ENCODE measurements around the gene TGFB1.

DNA sequence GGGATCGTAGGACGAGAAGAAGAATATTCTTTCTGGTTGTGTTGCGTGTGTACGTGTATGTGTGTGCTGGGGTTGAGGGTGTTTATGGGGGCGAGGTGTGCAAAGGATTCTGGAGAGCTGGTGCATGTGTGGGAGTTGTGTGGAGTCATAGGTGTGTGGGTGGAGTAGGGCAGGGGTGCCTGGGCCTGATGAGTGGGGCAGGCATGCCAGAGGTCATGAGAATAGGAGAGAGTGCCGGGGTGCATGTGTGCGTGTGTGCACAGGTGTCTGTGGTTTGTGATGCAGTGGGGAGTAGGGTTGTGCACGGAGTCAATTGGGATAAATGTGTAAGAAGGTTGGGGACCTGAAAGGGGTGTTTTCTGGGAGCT, 23.3 kb upstream of the TGFB1 start:
- TF ChIP-seq, protein P1, sequence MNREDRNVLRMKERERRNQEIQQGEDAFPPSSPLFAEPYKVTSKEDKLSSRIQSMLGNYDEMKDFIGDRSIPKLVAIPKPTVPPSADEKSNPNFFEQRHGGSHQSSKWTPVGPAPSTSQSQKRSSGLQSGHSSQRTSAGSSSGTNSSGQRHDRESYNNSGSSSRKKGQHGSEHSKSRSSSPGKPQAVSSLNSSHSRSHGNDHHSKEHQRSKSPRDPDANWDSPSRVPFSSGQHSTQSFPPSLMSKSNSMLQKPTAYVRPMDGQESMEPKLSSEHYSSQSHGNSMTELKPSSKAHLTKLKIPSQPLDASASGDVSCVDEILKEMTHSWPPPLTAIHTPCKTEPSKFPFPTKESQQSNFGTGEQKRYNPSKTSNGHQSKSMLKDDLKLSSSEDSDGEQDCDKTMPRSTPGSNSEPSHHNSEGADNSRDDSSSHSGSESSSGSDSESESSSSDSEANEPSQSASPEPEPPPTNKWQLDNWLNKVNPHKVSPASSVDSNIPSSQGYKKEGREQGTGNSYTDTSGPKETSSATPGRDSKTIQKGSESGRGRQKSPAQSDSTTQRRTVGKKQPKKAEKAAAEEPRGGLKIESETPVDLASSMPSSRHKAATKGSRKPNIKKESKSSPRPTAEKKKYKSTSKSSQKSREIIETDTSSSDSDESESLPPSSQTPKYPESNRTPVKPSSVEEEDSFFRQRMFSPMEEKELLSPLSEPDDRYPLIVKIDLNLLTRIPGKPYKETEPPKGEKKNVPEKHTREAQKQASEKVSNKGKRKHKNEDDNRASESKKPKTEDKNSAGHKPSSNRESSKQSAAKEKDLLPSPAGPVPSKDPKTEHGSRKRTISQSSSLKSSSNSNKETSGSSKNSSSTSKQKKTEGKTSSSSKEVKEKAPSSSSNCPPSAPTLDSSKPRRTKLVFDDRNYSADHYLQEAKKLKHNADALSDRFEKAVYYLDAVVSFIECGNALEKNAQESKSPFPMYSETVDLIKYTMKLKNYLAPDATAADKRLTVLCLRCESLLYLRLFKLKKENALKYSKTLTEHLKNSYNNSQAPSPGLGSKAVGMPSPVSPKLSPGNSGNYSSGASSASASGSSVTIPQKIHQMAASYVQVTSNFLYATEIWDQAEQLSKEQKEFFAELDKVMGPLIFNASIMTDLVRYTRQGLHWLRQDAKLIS (CRISPR knock-in tag; IDR thresholded peaks at IDR 0.05), result no peak
- no peak for TF ChIP-seq LEF1 (IDR thresholded peaks at IDR 0.05)
- no peak for TF ChIP-seq ZNF263 (CRISPR knock-in tag; IDR thresholded peaks at IDR 0.05; ENCODE audit: borderline replicate concordance)
- TF ChIP-seq, protein P2, sequence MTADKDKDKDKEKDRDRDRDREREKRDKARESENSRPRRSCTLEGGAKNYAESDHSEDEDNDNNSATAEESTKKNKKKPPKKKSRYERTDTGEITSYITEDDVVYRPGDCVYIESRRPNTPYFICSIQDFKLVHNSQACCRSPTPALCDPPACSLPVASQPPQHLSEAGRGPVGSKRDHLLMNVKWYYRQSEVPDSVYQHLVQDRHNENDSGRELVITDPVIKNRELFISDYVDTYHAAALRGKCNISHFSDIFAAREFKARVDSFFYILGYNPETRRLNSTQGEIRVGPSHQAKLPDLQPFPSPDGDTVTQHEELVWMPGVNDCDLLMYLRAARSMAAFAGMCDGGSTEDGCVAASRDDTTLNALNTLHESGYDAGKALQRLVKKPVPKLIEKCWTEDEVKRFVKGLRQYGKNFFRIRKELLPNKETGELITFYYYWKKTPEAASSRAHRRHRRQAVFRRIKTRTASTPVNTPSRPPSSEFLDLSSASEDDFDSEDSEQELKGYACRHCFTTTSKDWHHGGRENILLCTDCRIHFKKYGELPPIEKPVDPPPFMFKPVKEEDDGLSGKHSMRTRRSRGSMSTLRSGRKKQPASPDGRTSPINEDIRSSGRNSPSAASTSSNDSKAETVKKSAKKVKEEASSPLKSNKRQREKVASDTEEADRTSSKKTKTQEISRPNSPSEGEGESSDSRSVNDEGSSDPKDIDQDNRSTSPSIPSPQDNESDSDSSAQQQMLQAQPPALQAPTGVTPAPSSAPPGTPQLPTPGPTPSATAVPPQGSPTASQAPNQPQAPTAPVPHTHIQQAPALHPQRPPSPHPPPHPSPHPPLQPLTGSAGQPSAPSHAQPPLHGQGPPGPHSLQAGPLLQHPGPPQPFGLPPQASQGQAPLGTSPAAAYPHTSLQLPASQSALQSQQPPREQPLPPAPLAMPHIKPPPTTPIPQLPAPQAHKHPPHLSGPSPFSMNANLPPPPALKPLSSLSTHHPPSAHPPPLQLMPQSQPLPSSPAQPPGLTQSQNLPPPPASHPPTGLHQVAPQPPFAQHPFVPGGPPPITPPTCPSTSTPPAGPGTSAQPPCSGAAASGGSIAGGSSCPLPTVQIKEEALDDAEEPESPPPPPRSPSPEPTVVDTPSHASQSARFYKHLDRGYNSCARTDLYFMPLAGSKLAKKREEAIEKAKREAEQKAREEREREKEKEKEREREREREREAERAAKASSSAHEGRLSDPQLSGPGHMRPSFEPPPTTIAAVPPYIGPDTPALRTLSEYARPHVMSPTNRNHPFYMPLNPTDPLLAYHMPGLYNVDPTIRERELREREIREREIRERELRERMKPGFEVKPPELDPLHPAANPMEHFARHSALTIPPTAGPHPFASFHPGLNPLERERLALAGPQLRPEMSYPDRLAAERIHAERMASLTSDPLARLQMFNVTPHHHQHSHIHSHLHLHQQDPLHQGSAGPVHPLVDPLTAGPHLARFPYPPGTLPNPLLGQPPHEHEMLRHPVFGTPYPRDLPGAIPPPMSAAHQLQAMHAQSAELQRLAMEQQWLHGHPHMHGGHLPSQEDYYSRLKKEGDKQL (CRISPR knock-in tag; IDR thresholded peaks at IDR 0.05; ENCODE audit: borderline replicate concordance), result no peak
- no peak for TF ChIP-seq FOXK2 (conservative IDR thresholded peaks at IDR 0.05 in 1 of 2, IDR thresholded peaks at IDR 0.05 in 1 of 2; ENCODE audit: low read depth in 2 of 2)
- peak; percentile 33; the same call in 1 of the 2 replicates for TF ChIP-seq POLR2A (conservative IDR thresholded peaks at IDR 0.05)
- TF ChIP-seq MCM2 (IDR thresholded peaks at IDR 0.05; ENCODE audit: low read depth), result no peak
- TF ChIP-seq, protein P3, sequence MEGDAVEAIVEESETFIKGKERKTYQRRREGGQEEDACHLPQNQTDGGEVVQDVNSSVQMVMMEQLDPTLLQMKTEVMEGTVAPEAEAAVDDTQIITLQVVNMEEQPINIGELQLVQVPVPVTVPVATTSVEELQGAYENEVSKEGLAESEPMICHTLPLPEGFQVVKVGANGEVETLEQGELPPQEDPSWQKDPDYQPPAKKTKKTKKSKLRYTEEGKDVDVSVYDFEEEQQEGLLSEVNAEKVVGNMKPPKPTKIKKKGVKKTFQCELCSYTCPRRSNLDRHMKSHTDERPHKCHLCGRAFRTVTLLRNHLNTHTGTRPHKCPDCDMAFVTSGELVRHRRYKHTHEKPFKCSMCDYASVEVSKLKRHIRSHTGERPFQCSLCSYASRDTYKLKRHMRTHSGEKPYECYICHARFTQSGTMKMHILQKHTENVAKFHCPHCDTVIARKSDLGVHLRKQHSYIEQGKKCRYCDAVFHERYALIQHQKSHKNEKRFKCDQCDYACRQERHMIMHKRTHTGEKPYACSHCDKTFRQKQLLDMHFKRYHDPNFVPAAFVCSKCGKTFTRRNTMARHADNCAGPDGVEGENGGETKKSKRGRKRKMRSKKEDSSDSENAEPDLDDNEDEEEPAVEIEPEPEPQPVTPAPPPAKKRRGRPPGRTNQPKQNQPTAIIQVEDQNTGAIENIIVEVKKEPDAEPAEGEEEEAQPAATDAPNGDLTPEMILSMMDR (IDR thresholded peaks at IDR 0.05 in 2 of 3, conservative IDR thresholded peaks at IDR 0.05 in 1 of 3; ENCODE audit: insufficient read depth in 2 of 3, low read depth in 1 of 3, low read length in 3 of 3), result no peak
- TF ChIP-seq EZH2 (IDR thresholded peaks at IDR 0.05; ENCODE audit: borderline replicate concordance, low read depth, low read length), result no peak
- TF ChIP-seq NFYB (IDR thresholded peaks at IDR 0.05; ENCODE audit: extremely low read depth, insufficient read length), result no peak
- no peak for TF ChIP-seq YY1 (IDR thresholded peaks at IDR 0.05; ENCODE audit: borderline replicate concordance in 1 of 3, control insufficient read depth in 1 of 3, extremely low read depth in 1 of 3, insufficient read depth in 3 of 3, insufficient read length in 1 of 3, insufficient replicate concordance in 2 of 3, low read depth in 1 of 3, low read length in 2 of 3)
- TF ChIP-seq, protein P4, sequence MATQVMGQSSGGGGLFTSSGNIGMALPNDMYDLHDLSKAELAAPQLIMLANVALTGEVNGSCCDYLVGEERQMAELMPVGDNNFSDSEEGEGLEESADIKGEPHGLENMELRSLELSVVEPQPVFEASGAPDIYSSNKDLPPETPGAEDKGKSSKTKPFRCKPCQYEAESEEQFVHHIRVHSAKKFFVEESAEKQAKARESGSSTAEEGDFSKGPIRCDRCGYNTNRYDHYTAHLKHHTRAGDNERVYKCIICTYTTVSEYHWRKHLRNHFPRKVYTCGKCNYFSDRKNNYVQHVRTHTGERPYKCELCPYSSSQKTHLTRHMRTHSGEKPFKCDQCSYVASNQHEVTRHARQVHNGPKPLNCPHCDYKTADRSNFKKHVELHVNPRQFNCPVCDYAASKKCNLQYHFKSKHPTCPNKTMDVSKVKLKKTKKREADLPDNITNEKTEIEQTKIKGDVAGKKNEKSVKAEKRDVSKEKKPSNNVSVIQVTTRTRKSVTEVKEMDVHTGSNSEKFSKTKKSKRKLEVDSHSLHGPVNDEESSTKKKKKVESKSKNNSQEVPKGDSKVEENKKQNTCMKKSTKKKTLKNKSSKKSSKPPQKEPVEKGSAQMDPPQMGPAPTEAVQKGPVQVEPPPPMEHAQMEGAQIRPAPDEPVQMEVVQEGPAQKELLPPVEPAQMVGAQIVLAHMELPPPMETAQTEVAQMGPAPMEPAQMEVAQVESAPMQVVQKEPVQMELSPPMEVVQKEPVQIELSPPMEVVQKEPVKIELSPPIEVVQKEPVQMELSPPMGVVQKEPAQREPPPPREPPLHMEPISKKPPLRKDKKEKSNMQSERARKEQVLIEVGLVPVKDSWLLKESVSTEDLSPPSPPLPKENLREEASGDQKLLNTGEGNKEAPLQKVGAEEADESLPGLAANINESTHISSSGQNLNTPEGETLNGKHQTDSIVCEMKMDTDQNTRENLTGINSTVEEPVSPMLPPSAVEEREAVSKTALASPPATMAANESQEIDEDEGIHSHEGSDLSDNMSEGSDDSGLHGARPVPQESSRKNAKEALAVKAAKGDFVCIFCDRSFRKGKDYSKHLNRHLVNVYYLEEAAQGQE (IDR thresholded peaks at IDR 0.05; ENCODE audit: borderline replicate concordance), result no peak
- TF ChIP-seq, protein P4 (CRISPR knock-in tag; IDR thresholded peaks at IDR 0.05; ENCODE audit: low read depth), result no peak
